ENCODE results near the gene UBE2E2.

Gene UBE2E2

DNA sequence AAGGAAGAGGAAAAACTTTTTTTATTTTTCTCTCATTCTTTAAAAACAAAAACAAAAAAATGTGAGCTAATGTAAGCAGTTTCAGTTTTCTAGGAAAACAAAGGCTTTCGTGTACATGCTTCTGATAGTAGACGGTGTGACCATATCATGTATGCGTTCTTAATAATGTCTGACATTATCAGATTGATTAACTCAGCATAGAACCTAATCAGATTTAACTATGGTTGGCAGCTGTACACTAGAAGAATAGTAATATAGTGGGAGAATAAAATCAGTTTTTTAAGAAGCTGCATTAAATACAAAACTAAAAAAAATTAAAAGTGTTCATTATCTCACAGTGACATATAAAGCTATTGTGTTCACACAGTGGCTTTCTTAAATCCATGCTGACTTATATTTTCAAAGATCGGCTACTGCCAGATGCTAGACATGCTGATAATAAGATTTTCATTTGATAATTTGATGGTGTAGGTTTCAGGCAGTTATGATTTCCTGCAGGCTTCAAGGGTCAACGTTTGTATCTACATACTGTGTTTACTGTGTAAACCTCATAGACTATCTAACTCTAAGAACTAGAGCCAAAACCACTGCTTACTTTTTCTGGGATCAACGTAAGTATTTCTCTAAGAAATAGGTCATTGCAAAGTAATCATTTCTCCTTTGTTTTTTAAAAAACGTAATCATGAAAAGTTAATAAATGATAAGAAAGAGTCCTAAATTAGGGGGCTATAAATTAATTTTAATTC is 74.0 kb downstream of the UBE2E2 start:
- TF ChIP-seq, protein P1, sequence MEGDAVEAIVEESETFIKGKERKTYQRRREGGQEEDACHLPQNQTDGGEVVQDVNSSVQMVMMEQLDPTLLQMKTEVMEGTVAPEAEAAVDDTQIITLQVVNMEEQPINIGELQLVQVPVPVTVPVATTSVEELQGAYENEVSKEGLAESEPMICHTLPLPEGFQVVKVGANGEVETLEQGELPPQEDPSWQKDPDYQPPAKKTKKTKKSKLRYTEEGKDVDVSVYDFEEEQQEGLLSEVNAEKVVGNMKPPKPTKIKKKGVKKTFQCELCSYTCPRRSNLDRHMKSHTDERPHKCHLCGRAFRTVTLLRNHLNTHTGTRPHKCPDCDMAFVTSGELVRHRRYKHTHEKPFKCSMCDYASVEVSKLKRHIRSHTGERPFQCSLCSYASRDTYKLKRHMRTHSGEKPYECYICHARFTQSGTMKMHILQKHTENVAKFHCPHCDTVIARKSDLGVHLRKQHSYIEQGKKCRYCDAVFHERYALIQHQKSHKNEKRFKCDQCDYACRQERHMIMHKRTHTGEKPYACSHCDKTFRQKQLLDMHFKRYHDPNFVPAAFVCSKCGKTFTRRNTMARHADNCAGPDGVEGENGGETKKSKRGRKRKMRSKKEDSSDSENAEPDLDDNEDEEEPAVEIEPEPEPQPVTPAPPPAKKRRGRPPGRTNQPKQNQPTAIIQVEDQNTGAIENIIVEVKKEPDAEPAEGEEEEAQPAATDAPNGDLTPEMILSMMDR (conservative IDR thresholded peaks at IDR 0.05; ENCODE audit: low read length), result no peak
- TF ChIP-seq EZH2phosphoT487 (IDR thresholded peaks at IDR 0.05; ENCODE audit: borderline replicate concordance), result no peak
- Histone ChIP-seq H4K20me1 (ENCODE audit: insufficient read depth, low read length, poor library complexity, severe bottlenecking) (no peaks in the 10 kb centered on the region), H3K4me2 (ENCODE audit: low read depth, low read length, poor library complexity, severe bottlenecking) (peak overlapping the region; percentile 43), H3K9me3 (ENCODE audit: insufficient read depth, low read depth, low read length) (no peaks in the 10 kb centered on the region), H3K4me1 (ENCODE audit: insufficient read depth, low read length, poor library complexity, severe bottlenecking) (peaks cover 25% of the 10 kb centered on the region), H3K9me2 (replicated peaks; ENCODE audit: low read depth, low read length) (no peaks in the 10 kb centered on the region), H3F3A (ENCODE audit: low read depth) (no peaks in the 10 kb centered on the region), H3K79me2 (ENCODE audit: insufficient read depth, low read length) (peaks cover 13% of the 10 kb centered on the region; the same call in 1 of the 2 replicates), H3K9ac (ENCODE audit: low read depth, low read length, poor library complexity, severe bottlenecking) (peak overlapping the region; percentile 4), H2AFZ (ENCODE audit: low read length) (no peak overlapping the region), H3K36me3 (ENCODE audit: insufficient read depth, low read length) (no peaks in the 10 kb centered on the region), H3K4me3 (ENCODE audit: low read length, poor library complexity, severe bottlenecking) (no peak overlapping the region), H3K27me3 (ENCODE audit: insufficient read depth, low read length, poor library complexity, severe bottlenecking) (no peaks in the 10 kb centered on the region)

DNA sequence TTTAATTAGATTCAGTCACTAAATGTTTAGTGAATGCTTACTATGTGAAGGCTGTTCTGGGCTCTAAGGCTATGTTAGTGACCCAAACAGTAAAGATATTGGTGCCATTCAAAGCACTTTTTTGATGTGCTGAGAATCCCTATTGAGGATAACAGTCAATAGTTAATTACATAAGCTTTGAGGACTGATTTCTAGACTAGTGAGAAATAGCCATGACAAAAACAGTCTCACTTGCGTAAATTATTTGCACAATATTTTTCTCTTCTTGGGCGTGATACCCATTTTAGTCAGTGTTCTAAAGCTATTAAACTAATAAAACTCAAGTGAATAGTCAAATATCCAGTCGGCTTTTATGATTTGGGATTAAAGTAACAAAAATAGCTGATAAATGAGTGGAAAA is 74.6 kb downstream of the UBE2E2 start:
- TF ChIP-seq EZH2phosphoT487 (IDR thresholded peaks at IDR 0.05; ENCODE audit: borderline replicate concordance), result no peak
- TF ChIP-seq, protein P1 (conservative IDR thresholded peaks at IDR 0.05; ENCODE audit: low read length), result no peak
- Histone ChIP-seq H4K20me1 (ENCODE audit: insufficient read depth, low read length, poor library complexity, severe bottlenecking) (no peaks in the 10 kb centered on the region), H3K4me3 (ENCODE audit: low read length, poor library complexity, severe bottlenecking) (no peak overlapping the region)

GRCh38 chr3:23283625-23284024 is 80.5 kb downstream of the UBE2E2 start:
- Histone ChIP-seq H3K79me2 (ENCODE audit: insufficient read depth, low read length) (peaks cover 17% of the 10 kb centered on the region; the same call in 1 of the 2 replicates), H3K9ac (ENCODE audit: low read depth, low read length, poor library complexity, severe bottlenecking) (no peak overlapping the region), H3K4me1 (ENCODE audit: insufficient read depth, low read length, poor library complexity, severe bottlenecking) (no peaks in the 10 kb centered on the region), H3K36me3 (ENCODE audit: insufficient read depth, low read length) (no peaks in the 10 kb centered on the region), H3F3A (ENCODE audit: low read depth) (no peaks in the 10 kb centered on the region), H3K4me2 (ENCODE audit: low read depth, low read length, poor library complexity, severe bottlenecking) (no peak overlapping the region), H3K27me3 (ENCODE audit: insufficient read depth, low read length, poor library complexity, severe bottlenecking) (no peaks in the 10 kb centered on the region), H3K4me3 (ENCODE audit: low read length, poor library complexity, severe bottlenecking) (no peak overlapping the region), H3K9me3 (ENCODE audit: insufficient read depth, low read depth, low read length) (no peaks in the 10 kb centered on the region), H2AFZ (ENCODE audit: low read length) (no peak overlapping the region), H3K9me2 (replicated peaks; ENCODE audit: low read depth, low read length) (no peaks in the 10 kb centered on the region), H4K20me1 (ENCODE audit: insufficient read depth, low read length, poor library complexity, severe bottlenecking) (peaks cover 8% of the 10 kb centered on the region)
- TF ChIP-seq, protein P1 (conservative IDR thresholded peaks at IDR 0.05; ENCODE audit: low read length), result no peak
- TF ChIP-seq EZH2phosphoT487 (IDR thresholded peaks at IDR 0.05; ENCODE audit: borderline replicate concordance), result no peak

More for the DNA sequence above, 74.6 kb downstream of the UBE2E2 start:
- no peaks in the 10 kb centered on the region for H3K36me3 ChIP-seq (ENCODE audit: insufficient read depth, low read length)
- no peak overlapping the region for H3K9ac ChIP-seq (ENCODE audit: low read depth, low read length, poor library complexity, severe bottlenecking)
- no peak overlapping the region for H2AFZ ChIP-seq (ENCODE audit: low read length)
- H3K9me3 ChIP-seq (ENCODE audit: insufficient read depth, low read depth, low read length), result no peaks in the 10 kb centered on the region
- H3K4me1 ChIP-seq (ENCODE audit: insufficient read depth, low read length, poor library complexity, severe bottlenecking), result peaks cover 25% of the 10 kb centered on the region
- no peak overlapping the region for H3K4me2 ChIP-seq (ENCODE audit: low read depth, low read length, poor library complexity, severe bottlenecking)
- H3K9me2 ChIP-seq (replicated peaks; ENCODE audit: low read depth, low read length), result no peaks in the 10 kb centered on the region
- H3F3A ChIP-seq (ENCODE audit: low read depth), result no peaks in the 10 kb centered on the region
- H3K79me2 ChIP-seq (ENCODE audit: insufficient read depth, low read length), result peaks cover 13% of the 10 kb centered on the region; the same call in 1 of the 2 replicates
- no peaks in the 10 kb centered on the region for H3K27me3 ChIP-seq (ENCODE audit: insufficient read depth, low read length, poor library complexity, severe bottlenecking)
